ENCODE results near the gene SULT4A1. TPM values are rescaled to one million over a fixed set of nuclear protein-coding genes. Genes with fewer than 3 reads are reported as not detected.
"Not testable (repeated sequence)": the region's sequence is repeated elsewhere in the genome, so short reads cannot be mapped to it uniquely, and the experiment has no call there.

Gene SULT4A1, protein sequence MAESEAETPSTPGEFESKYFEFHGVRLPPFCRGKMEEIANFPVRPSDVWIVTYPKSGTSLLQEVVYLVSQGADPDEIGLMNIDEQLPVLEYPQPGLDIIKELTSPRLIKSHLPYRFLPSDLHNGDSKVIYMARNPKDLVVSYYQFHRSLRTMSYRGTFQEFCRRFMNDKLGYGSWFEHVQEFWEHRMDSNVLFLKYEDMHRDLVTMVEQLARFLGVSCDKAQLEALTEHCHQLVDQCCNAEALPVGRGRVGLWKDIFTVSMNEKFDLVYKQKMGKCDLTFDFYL
- polyA plus RNA-seq (ENCODE audit: insufficient read length) = 3.5 TPM

DNA sequence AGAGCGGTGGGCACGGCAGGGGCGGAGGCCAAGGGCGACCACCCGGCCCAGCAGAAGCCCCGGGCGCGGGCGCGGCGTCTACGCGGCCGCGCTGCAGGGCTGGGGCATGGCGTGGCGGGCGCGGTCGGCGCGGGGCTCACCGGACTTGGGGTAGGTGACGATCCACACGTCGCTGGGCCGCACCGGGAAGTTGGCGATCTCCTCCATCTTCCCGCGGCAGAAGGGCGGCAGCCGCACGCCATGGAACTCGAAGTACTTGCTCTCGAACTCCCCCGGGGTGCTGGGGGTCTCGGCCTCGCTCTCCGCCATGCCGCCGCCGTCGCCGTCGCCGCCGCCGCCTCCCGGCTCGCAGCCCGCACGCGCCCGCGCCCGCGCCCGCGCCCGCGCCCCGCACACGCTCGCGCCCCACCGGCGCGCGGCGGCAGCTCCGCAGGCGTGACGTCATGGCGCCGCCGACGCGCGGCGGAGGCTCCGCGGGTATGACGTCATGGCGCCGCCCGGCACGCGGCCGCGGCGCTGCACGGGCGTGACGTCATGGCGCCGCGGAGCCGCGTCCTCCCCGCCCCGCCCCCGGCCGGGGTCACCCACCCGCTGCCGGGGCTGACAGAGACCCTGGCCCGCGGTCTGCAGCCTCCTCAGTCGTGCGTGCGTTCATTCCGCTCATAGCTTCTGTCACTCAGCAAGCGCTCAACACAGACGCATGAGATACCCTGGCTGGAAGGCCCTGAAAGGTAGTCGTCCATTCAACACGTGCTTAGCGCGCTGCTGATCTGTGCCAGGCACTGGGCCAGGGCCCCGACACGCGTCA is at the start of gene SULT4A1:
Gene SULT4A1 (minus strand): TSS at position 440 of the 808 bp plus-strand sequence. CDS start 131 bp downstream, at position 309.
- no peak for DNase-seq

DNA sequence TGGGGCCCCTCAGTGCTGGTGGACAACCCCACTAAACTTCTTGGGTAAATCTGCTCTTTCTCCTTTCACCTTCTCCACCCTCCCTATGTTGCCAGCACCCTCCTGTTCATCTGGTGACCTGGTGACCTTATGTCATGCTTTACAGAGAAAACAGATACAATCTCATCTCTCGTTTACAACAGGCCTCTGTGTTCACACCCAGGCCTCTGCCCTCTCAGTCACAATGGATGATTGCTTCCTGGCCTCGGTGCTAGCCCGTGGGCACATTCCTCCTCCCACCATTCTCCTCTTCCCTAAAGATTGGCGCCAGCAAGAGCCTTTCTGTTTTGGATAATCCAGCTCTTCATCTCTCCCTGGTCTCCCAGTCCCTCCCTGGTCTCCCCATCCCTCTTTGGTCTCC is 49.0 kb upstream of the SULT4A1 start:
- DNase-seq = no peak

DNA sequence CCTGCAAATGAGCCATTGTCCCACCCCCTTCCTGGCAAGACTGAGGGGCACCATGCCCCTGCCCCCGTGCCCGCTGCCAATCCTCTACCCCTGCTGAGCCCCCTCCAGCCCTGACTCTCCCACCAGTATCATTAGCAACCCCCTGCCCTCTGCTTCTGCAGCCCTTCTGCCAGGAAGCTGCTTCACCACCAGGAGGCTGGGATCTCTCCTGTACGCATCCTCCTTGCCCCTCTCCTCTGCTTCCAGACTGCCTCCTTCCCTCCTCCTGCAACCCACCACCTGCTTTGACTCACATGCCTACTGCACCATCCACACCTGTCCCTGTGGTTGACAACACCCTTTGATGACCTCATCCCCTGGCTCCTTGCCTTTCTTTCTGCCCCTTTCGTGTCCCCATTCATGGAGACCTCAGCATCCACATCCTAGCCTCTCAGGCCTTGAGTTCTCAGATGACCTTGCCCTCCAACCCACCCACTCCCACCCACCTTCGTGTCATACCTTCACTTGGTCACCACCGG is 47.9 kb upstream of the SULT4A1 start:
- DNase-seq = no peak

DNA sequence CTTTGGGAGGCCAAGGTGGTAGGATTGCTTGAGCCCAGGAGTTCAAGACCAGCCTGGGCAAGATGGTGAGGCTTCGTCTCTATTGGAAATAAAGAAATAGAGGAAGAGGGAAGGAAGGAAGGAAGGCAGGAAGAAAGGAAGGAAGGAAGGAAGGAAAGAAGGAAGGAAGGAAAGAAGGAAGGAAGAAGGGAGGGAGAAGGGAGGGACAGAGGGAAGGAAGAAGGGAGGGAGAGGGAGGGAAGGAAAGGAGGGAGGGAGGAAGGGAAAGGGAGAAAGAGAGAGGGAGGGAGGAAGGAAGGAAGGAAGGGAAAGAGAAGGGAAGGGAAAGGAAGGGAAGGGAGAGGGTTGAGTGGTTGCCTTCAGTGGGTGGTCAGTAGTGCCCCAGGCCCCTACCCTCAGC is 47.4 kb upstream of the SULT4A1 start:
- no peak for DNase-seq

DNA sequence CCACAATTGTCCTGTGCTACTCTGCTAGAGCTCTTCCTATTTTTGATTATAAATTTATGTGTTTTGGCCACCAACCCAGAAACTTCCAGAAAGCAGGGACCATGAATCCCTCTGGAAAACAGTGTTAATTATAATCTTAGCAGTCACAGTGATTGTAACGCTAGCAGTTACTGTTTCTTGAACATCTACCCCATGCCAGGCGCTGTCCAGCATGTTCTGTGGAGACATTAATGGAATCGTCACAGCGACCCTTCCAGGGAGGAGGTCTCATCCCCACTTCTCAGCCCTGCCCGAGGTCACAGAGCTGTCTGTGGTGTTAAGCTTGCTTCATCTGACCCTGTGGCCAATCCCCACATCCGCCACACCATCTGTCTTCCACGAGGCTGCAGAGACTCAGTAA is 43.4 kb upstream of the SULT4A1 start:
- DNase-seq = no peak

DNA sequence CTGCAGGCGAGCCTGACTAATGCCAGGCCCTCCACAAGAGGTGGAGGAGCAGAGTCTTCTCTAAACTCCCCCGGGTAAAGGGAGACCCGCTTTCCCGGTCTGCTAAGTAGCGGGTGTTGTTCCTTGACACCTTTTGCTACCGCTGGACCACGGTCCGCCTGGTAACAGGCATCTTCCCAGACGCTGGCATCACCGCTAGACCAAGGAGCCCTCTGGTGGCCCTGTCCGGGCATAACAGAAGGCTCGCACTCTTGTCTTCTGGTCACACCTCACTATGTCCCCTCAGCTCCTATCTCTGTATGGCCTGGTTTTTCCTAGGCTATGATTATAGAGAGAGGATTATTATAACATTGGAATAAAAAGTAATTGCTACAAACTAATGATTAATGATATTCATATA is 42.1 kb upstream of the SULT4A1 start:
- not testable (repeated sequence) for DNase-seq

DNA sequence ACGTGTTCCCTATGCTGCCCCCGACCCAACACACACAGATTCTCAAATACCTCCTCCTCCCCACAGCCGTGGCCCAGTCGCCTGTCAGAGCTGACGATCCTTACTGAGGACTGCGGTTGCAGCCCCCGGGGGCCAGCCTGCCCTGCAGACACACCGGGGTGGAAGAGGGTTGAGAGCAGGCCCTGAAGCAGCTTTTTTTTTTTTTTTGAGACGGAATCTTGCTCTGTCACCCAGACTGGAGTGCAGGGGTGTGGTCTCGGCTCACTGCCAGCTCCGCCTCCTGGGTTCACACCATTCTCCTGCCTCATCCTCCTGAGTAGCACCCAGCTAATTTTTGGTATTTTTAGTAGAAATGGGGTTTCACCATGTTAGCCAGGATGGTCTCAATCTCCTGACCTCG is 40.7 kb upstream of the SULT4A1 start:
- DNase-seq = not testable (repeated sequence)

DNA sequence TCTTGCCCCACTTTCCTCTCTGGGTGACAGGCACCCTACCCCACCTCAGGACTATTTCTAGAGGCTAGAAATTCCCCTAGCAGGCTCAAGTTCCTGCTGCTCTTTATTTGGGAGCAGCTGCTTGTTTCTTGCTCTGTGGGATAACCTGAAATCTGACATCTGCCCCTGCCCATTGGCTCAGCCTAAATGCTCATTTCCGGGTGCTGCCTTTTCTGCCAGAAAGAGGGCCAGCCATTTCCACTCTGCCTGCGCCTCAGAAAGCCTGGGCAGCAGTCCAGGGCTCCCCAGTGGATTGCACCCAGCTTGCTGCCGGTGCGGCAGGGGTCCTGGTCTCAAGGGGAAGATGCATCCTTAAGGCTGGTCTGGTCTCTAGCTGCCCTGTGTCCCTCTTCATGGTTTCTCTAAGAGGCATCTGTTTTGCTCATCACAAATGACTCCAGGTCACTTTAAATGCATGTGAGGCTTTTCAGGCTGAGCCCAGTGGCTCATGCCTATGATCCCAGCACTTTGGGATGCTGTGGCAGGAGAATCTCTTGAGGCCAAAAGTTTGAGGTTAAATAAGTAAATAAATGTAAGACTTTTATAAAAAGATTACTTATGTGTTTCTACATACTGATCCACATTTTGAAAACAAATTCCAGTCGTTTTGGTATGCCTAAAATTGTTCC is 39.8 kb upstream of the SULT4A1 start:
- DNase-seq = no peak

DNA sequence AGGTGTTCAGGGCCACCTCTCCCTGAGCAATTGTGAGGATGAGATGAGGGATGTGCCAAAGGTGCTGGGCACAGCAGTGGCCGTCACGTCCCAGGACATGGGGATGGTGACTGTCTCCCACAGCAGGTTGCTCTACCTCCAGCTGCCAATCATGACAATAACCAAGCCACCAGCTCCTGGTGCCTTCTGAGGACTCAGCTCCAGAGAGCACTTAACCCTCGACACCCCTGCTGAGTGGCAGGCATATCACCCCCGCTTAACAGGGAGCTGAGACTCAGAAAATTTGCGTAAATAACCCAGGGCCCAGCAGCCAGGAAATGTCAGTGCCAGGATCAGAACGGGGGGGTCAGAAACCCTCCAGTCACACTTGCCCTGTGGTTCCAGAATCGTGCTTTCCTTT is 37.9 kb upstream of the SULT4A1 start:
- DNase-seq = no peak

DNA sequence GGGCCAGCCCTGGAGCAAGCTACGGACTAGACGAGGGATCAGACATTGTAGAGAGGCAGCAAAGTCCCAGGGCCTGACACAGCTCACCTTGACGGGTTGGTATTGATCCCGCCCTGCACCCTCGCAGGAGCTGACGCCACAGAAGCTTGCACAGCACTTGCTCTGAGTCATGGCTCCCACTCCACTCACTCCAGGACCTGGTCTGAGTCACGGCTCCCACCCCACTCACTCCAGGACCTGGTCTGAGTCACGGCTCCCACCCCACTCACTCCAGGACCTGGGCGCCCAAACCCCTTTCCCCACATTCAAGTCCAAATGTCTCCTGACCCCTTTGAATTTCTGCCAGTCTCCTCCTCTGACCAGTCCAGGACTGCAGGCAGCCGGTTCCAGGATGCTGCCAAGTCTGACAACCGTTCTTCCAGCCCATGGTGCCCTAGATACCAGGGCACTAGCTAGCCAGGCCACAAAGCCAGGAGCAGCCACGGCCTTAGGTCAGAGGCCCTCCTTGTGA is 35.5 kb upstream of the SULT4A1 start:
- DNase-seq = no peak

DNA sequence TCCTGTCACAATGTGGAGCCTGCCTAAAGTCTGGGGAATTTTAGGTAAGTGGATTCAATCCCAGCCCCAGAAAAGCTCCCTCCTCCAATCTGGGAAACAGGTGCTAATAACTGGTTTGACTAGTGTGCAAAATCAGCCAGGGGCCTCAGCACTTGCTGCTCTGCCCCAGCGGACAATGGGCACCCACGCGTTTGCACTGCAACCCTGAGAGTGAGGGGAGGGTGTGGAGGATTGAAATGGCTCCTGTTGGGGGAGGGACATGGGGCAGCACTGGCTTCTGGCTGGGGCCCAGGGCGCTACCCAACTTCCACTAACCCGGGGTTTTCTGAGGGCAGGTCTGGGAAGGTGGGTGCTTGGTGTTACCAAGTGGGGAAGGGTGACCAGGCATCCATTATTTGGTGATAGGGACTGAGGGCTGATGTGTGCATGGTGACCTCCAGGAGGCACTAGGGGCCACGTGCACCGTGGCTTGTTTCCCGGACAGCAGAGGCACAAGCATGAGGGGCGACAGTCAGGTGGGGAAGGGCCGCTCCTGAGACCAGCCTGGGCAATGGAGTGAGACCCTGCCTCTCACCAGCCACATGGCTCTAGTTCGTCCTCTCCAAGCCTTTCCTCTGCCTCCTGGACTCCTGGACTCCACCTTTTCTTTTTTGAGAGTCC is 33.8 kb upstream of the SULT4A1 start:
- DNase-seq = no peak

DNA sequence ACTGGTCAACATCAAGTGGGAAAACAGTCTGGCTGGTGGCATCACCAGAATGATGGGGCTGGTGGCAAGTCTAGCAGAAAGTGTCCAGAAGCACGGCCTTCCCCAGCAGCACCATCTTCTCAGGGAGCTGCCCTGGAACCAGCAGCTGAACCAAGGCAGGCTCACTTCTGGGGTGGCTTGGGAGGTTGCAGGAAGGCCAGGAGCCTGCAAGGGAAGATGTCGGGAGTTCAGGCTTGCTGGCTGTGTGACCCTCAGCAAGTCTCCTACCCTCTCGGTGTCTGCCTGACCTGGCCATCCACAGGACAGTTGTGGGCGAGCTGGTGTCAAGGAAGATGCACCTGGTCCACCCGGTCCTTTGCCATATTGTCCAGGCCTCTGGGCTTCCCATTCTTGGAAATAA is 31.8 kb upstream of the SULT4A1 start:
- no peak for DNase-seq

DNA sequence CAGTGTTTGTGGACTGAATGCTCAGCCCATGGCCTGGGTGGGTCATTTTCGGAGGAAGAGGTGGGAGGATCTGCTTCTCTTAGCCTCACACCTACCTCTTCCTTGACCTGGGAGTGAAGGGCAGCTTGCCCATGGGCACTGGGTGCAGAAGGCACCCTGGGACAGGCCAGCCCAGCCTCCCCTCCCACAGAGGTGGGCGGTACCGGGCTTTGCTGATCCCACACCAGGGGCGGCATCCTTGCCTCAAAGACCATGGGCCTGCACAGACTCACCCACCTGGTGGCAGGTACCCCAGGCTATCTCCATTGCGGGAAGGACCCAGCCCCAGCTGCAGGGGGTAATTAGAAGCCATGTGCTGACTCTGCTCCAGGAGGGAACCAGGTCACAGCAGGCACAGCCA is 31.0 kb upstream of the SULT4A1 start:
- no peak for DNase-seq

DNA sequence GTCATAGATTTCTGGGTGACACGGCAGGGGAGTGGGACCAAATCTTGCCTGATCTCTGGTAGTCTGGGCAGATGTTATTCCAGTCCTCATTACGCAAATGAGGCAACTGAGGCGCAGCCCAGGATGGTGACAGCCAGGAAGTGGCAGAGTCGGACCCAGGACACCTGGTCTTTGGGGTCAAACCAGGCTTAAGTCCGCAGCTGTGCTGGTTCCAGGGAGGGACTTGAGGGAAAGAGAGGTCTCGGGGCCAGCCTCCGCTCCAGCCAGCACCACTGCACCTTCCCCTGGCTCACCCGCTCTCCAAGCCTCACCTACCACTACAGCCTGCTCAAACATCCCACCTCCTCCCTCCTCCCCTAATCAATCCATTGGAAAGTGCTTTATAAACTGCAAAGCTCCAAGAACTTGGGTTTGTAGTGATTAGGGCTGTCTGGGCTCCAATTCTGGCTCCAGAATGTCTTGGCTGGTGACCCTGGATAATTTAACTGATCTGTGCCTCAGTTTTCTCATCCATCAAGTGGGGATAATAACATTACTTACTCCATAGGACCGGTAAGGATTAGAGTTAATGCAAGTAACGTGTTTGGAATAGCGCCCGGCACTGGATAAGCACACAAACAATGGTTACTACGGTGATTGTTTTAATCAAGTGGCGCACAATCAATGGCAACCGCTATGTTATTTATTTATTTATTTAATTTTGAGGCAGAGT is 30.0 kb upstream of the SULT4A1 start:
- DNase-seq = no peak

DNA sequence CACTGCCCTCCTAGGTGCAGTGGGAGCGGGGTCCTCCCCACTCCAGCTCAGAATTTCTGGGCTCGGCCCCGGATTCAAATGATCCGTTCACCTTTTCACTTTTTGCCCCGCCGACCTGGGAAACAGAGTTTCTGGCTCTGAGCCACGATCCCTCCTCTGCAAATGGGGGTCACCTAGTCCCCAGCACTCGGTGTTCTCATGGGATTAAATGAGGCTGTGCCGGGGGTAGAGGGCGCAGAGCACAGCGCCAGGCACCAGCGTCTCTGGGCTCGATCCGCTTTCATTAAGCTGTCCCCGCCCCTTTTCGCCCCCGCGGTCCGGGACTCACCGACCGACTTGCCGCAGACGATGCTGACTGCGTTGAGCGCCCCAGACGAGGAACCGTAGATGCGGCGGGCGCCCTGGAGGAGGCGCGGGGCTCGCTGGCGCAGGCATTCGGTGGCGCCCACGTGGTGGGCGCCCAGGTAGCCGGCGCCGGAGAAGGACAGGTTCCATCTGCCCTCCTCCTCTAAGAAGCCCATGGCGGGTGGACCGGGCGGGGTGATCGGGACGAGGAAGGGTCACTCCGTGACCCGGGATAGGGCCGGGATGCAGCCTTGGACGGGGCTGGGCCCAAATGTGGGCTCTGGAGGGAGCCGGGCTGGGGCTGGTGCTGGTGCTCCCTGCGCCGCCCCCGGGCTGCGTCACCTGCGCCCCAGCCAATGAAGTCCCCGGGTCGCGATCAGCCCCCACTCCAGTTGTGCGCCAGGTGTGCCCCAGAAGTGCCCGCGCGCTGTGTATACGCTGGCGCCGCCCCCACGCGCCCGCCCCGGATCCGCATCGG is 29.3 kb upstream of the SULT4A1 start, which contains the start of gene PNPLA5:
Gene PNPLA5 (minus strand): TSS at position 654 of the 823 bp plus-strand sequence. CDS start 133 bp downstream, at position 521.
- DNase-seq = no peak

DNA sequence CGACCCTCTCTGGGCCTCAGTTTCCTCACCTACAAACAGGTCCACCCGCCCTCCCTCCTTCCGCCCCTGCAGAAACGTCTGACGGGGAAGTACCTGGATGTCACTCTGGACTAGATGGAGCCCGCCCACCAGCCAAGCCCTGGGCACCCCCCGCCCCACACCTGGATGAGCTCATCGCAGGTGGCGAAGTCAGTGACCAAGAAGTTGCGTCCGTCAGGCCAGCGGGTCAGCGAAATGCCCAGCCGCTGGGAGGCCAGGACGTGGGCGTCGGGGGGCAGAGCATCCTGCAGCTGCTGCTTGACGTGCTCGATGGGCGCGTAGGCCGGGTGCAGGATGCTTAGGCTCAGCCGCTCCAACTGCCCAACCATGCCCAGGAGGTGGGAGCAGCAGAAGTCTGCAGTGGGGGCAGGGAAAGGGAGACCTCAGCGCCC is 28.6 kb upstream of the SULT4A1 start:
- DNase-seq = no peak

DNA sequence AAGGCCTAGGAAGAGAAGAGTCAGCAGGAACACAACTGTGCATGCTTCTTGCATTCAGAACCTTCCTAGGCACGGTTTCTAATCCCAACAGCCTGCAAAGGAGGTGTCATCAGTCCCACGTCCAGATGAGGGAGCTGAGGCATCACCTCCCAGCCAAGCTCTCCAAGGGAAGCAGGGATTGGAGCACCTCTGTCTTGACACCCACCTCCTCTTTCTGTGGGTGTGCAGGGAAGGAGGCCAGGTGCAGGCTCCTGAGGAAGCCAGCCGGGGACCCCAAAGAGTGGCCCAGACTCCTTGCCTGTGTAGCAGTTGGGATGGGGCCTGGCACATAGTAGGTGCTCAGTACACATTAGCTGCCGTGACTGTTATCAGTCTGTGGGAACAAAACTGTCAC is 27.5 kb upstream of the SULT4A1 start:
- no peak for DNase-seq

DNA sequence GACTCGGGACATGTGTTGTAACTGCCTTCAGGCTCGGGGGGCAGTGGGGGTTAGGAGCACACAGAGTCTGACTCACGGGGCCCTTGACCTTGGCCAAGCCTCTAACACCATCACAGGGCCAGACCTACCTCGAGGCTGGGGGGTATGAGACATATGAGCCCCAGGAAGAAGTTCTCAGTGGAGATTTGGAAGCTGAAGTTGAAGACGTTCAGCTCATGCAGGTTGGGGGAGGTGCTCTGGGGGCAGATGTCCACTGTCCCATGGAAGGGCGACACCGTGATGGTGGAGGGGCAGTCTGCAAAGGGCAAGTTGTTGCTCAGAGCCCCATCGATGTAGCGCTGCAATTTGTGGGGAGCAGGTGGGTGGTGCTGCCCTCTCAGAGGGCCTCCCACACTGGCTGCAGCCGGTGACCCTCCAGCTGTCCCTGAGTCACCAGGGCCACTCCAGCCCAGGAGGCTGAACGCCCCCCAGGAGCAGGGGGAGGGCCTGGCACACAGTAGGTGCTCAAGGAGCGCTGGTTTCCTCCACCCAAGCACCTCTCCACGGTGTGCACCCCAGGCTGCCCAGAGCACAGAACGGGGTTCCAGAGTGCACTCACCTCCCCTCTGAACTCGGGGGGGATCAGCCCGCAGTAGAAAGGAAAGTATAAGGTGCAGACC is 27.0 kb upstream of the SULT4A1 start:
- DNase-seq = no peak

DNA sequence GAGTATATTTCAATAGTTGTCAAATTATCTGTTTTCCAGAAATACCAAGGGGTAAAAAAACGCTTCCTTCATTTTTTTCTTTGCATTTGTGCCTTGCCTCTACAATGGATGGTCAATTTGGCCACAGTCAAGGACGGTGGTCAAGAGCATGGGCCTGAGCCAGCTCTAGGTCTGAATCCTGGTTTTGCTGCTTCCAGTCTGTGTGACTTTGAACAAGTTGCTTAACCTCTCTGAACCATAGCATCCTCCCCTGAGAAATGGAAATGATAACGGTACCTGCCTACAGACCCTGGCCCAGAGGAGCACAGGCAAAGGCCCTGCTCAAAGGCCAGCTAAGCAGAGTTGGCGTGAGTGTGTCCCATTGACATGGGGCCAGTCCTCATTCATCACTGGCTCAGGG is 26.4 kb upstream of the SULT4A1 start:
- DNase-seq = no peak

DNA sequence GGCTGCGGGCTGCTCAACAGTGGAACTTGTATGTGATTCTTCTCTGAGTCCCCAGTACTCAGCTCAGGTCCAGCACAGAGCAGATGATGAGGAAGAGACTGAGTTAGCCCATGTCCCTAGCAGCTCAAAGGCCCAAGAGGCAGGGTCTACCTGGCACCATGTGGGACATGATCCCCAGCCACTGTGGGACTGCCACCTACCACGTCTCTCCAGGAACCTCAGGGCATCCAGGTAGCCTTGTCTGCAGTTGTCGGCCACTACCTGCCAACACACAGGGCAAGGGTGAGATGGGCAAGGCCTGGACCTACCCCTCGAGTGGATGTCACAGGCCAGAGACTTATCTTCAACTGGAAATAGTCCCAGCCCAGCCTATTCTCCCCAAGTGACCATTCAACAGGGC is 25.1 kb upstream of the SULT4A1 start:
- DNase-seq = no peak
